Mammary epithelial cell (primary cell): ENCODE results near the gene MSANTD1.

Source experiments
- CTCF ChIP-seq, 2 donors: IDR thresholded peaks in 1 of 2; conservative IDR thresholded peaks in 1 of 2; 2 replicates each; pipeline ENCODE4 v1.5.1; 2011 to 2012; ENCODE audit warnings: inconsistent platforms in 2 of 2, low read length in 2 of 2, mild to moderate bottlenecking in 2 of 2, control low read depth in 1 of 2, low read depth in 1 of 2; ENCODE audit not compliant: insufficient read depth in 1 of 2; ENCODE audit errors: extremely low read depth in 1 of 2
- EZH2 ChIP-seq: IDR thresholded peaks from 2 replicates; pipeline ENCODE4 v1.6.1; 2012; ENCODE audit warnings: low read length, inconsistent platforms, borderline replicate concordance

GRCh38 chr4:3249711-3250437 is 915 bp downstream of the MSANTD1 start:
- TF ChIP-seq CTCF (conservative IDR thresholded peaks at IDR 0.05 in 1 of 2, IDR thresholded peaks at IDR 0.05 in 1 of 2; ENCODE audit: extremely low read depth in 1 of 2, insufficient read depth in 1 of 2, low read depth in 1 of 2, low read length in 2 of 2) (no peak), EZH2 (no peak)
